C1 segment of cervical spinal cord (tissue), 14 donors: ENCODE data around the gene TARS1.
A peak's percentile ranks its signal among the peaks of the same experiment; 100 is the strongest.

ENCODE experiments used
- DNase-seq, 14 donors: peaks; one replicate each; lab custom pipeline; 2025; lab: John Stamatoyannopoulos, UW

Gene TARS1

DNA sequence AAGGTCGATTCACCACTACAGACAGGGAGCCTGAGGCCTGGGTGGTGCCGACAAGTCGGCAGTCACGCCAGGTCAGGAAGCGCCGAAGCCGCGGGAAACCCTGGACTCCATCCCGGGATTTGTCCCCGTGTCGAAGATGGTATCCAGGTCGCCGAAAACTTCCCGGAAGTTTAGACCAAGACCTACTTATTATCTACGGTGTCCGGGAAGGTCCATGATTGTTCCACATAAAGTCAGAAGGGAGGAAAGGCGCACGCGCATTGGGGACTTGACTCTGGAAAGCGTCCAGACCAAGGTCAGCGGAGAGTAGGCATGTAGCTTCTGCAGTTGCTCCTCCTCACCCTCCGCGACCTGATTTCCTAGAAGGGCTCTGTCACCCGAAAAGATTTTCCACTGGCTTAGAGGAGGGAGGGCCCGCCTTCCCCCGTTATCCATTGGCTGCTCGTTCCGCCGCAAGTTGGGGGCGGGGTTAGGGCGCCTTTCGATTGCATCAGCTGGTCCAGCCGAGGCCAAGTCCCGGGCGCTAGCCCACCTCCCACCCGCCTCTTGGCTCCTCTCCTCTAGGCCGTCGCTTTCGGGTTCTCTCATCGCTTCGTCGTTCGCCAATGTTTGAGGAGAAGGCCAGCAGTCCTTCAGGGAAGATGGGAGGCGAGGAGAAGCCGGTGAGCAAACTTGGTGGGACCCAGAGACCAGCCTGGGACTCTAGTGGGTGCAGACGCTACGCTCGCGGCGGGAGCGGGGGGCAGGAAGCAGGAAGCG lies at the start of gene TARS1:
TSS of gene TARS1 (plus strand) at position 484 of the 759 bp plus-strand sequence. CDS start at position 606, 122 bp downstream.
- peak; percentile 85 to 100 (median 96) for DNase-seq

GRCh38 chr5:33398501-33398900 lies 42.3 kb upstream of the TARS1 start:
- DNase-seq: no peak

- no peak for DNase-seq
Measured at GRCh38 chr5:33400675-33401074, 40.1 kb upstream of the TARS1 start.

- DNase-seq: no peak
Measured at GRCh38 chr5:33401482-33402390, 39.0 kb upstream of the TARS1 start.

DNA sequence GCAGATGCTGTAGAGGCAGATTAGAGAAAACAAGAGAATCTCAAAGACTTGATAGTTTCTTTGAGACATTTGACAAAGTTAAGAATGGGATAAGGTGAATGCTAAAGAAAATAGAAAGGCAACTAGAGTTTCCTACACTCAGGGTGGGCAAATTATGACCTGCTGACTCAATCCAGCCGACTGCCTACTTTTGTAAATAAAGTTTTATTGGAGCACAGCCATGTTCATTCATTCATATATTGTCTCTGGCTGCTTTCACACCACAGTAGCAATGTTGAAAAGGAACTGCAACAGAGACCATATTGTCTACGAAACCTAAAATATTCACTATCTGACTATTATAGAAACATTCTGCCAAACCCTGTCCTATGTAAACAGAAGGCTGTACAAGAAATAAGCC lies 37.6 kb upstream of the TARS1 start:
- peak in 1 of 14 donors; percentile 0 for DNase-seq

- no peak for DNase-seq
Measured at GRCh38 chr5:33408816-33409215, 31.9 kb upstream of the TARS1 start.

GRCh38 chr5:33409435-33410170 lies 31.2 kb upstream of the TARS1 start:
- DNase-seq: no peak

DNA sequence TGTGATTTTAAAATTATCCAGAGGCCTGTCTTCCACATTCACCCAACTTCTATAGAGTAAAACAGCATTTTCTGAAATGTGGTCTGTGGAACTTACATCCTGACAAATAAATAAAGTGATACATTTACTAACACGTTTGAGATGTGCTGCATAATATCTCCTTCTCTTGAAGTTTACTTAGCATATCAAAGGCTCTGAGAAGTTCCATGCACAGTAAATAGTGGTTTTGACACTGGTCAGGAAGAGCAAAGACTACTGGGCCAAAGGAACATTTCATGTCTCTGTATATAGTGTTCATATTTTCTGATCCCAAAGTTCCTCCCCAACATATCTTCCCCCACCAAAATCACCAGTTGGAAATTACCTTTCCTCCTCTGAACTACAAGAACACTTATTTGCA lies 30.5 kb upstream of the TARS1 start:
- no peak for DNase-seq

- DNase-seq: no peak
Measured at GRCh38 chr5:33411498-33411897, 29.3 kb upstream of the TARS1 start.

GRCh38 chr5:33415811-33416354 lies 24.9 kb upstream of the TARS1 start:
- DNase-seq: no peak

DNA sequence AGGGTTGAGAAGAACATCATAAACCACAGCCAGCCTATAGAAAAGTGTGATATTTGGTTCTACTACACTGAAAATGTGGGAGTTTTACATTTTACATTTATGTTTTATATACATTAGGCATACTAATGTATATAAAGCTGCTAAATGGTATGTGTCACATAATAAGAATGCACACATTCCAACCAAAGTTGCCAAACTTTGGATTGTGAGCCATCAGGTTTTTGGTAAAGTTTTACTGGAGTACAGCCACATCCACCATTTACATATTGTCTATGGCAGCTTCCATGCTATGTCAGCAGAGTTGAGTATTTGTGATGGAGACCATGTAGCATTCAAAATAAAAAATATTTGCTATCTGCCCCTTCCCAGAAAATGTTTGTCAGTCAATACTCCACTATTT lies 23.1 kb upstream of the TARS1 start:
- DNase-seq: no peak

GRCh38 chr5:33420946-33421345 lies 19.8 kb upstream of the TARS1 start:
- no peak for DNase-seq

GRCh38 chr5:33422191-33422590 lies 18.6 kb upstream of the TARS1 start:
- DNase-seq: no peak

GRCh38 chr5:33423018-33423630 lies 17.6 kb upstream of the TARS1 start:
- no peak for DNase-seq

- no peak for DNase-seq
Measured at GRCh38 chr5:33425314-33425713, 15.5 kb upstream of the TARS1 start.

- no peak for DNase-seq
Measured at GRCh38 chr5:33430983-33431382, 9.8 kb upstream of the TARS1 start.

DNA sequence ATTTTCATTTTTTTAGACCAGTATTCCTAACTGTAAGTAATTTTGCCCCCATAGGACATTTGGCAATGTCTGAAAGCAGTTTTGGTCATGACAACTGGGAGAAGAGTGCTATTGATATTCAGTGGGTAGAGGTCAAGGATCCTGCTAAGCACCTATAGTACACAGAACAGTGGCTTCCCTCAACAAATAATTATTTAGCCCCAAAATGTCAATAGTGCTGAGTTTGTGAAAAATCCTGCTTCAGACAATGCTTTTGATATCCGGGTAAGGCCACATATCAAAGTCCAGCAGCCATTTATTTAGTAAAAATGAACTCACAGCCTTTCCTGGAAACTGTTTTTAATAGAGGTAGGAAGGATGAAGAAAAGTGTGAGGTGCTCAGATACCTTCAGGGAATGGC lies 8.1 kb upstream of the TARS1 start:
- no peak for DNase-seq

GRCh38 chr5:33433303-33434240 lies 7.2 kb upstream of the TARS1 start:
- no peak for DNase-seq

DNA sequence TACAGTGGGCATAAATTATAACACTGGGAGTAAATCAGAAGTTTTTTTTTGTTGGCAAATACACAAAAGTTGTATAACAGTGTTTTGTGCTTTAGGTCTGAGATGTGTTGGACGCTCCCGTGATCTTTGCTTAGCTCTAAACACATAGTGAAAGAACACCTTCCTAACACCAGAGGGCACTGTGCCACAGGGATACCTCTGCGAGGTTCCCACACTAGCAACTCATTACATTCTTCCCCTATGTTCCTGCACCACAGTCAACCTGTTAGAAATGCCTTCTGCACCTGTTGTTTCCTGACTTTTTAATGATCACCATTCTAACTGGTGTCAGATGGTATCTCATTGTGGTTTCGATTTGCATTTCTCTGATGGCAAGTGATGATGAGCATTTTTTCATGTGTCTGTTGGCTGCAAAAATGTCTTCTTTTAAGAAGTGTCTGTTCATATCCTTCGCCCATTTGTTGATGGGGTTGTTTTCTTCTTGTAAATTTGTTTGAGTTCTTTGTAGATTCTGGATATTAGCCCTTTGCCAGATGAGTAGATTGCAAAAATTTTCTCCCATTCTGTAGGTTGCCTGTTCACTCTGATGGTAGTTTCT lies 4.8 kb upstream of the TARS1 start:
- peak in 12 of 14 donors; percentile 2 to 46 (median 16) for DNase-seq

DNA sequence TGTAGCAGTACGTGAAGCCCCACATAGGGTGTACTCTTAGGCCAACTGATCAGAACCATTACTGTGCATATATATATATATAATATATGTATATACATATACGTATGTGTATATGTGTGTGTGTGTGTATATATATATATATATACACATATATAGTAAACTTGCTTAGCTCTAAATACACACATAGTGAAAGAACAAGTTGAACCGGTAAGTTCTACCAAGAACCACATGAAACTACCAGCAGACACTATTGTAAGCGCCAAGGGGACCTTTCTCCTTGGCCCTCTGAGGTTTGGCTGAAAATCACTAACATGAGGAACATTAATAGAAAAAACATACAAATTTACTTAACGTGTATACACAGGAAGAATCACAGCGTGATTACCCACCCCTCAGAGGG lies 1.8 kb upstream of the TARS1 start:
- no peak for DNase-seq
